Dedifferentiated amniotic fluid mesenchymal stem cell (primary cell): Measurements from ENCODE around the gene RFFL.
"Not testable (repeated sequence)": the region's sequence is repeated elsewhere in the genome, so short reads cannot be mapped to it uniquely, and the experiment has no call there.

Experiments used
- DNase-seq: peaks from one replicate; pipeline ENCODE4 v3.0.0-alpha.2; 2016; ENCODE audit errors: extremely low spot score

RFFL gene

DNA sequence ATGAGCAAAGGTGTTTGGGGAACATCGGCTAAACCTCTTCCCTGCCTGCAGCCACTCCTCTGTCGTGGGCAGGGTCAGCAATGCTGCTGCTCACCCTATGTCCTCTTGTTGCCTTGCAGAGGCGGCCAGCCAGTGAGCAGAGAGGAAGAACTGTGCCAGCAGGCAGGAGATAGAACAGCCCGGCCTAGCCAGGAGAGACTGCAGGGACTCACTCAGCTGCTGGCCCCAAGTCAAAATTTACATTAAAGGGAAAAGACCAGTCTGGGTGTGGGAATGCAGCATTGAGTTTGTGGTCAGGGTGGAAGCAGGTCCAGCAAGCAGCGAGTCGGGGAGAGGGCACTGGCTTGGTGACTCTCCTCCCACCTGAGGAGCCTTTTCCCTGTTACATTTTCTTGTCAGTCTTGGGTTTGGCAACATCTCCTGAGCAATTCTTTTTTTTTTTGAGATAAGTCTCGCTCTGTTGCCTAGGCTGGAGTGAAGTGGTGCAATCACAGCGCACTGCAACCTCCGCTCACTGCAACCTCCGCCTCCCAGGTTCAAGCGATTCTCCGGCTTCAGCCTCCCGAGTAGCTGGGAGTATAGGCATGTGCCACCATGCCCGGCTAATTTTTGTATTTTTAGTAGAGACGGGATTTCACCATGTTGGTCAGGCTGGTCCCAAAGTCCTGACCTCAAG, 60.5 kb downstream of the RFFL start:
- no peak for DNase-seq

DNA sequence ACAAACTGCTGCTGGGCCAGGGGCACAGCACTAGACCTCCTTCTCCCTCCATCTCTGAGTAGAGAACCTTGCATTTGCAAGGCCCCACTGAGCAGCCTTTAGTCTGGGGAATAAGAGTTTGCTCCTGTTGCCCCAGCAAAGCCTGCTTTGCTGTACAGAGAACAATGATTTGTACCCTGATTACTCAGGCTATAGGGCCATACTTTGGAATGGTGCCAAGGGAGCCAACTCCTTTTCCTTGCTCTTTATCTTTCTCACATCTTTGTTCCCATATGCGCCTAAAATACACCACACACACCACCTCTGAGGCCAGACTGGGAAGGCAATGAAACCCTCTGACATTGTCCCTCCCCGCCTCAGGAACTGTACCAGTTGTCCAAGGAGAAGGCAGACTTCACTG, 62.0 kb downstream of the RFFL start:
- DNase-seq, result no peak

DNA sequence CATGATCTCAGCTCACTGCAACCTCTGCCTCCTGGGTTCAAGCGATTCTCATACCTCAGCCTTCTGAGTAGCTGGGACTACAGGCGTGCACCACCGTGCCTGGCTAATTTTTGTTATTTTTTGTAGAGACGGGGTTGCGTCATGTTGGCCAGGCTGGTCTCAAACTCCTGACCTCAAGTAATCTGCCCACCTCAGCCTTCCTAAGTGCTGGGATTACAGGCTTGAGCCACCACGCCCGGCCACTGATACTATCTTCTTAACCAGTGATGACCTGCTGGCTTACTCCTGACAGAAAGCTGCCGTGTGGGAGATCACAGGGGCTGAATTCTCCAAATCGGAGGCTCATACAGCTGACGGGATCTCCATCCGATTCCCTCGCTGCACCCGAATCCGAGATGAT, 62.5 kb downstream of the RFFL start:
- DNase-seq, result not testable (repeated sequence)

DNA sequence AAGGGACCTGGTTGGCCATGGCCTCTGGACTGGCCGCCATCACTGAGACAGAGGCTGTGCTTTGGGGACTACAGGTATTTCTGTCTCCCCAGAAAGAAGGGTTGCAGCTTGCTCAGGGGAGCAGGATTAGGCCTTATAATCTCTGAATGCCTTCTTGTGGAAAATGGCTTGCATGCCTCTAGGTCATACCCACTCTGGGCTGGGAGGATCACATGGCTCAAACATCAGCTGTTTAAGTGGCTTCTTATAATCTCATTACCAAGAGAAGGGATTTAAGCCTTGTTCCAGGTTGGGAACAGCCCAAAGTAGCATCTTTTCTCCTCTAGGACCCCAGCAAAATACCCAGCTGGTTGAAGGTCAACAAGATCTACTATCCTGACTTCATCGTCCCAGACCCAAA, 64.1 kb downstream of the RFFL start:
- DNase-seq, result no peak

DNA sequence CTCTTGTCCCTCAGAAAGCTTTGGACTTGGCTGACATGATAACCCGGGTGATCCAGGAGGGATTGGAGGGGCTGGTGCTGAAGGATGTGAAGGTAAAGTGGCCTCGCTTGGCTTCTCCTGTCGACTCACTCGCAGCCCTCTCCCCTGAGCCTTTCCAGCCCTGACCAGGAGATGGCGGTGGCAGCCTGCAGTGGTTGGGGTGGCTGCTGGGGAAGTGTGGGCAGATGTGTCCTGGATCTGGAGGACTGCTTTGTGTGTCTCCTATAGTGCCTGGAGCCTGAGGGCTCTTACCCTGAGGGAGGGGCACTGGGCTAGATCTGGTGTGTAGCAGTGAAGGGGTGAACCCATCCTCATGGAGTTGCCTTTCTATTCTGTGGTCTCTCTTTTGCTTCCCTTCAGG, 65.3 kb downstream of the RFFL start:
- DNase-seq, result no peak

DNA sequence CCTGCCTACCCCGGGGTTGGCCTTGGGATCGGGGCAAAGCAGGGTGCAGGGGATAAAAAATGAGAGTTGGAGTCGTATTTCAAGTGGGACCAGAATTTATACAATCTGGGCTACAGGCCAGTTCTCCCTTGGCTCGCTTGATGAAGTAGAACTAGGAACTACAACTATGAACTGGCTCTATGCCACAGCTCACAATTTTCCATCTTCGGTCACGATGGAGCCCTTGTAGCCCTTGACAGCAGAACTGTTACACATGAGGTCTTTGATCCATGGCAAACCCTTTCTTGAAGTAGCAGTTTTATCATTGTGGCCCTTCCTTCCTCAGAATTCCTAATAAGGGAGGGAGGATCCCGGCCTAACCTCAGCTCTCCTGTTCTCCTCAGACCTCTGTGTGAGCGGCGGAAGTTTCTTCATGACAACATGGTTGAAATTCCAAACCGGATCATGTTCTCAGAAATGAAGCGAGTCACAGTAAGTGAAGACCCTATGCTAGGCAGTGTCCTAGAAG, 66.1 kb downstream of the RFFL start:
- peak; percentile 90 for DNase-seq

DNA sequence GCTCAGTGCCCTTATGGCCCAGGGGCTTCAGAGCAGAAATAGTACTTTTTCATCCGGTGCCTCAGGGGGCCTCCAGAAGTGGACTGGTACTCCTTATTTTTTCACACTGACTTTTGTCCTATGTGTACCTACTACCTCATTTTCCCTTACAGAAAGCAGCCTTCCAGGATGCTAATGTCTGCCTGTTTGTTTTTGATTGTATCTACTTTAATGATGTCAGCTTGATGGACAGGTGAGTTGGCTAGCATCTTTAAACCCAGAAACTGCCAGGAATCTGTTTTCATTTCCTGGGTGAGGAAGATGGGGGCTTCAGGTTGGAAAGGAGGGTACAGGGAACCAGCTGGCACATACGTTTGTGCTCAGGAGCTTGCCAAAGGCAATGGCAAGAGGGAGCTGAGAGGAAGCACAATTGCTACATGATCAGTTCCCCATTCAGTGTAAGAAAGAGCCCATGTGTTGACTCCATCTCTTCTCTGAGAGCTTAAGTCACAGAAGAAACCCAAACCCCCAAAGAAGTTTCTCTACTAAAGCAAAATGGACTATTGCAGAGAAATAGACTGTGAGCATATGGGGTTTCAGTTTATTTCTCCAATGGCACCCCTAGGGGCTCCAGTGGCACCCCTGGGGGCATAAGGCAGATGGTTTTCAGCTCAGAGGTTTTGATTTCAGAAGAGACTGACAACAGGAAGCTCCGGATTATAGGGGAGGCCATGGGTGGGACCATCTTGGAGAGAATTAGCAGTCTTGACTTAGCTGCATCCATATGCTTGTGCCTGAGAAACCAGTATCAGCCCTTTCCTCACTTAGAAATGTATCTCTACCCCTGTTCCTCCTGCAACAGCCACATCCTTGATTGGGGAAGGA, 66.9 kb downstream of the RFFL start:
- DNase-seq, result no peak

DNA sequence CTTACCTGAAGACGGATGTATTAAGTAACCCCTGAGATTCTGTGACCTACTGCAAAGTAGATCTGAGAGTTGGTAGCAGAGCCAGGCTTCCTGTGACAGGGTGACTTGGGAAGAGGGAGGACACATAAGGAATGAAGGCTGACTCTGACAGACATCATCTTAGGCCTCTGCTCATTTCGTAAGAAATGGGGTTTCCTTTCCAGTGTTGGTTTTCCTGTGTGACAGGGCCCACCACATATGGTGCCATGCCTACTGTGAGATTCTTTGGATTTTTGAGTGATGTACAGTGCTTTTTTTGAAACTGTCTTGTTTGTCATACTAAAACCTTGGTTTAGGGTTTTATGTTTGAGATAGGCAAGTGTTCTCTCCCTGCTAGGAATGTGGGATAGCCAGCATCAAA, 70.5 kb downstream of the RFFL start:
- no peak for DNase-seq

DNA sequence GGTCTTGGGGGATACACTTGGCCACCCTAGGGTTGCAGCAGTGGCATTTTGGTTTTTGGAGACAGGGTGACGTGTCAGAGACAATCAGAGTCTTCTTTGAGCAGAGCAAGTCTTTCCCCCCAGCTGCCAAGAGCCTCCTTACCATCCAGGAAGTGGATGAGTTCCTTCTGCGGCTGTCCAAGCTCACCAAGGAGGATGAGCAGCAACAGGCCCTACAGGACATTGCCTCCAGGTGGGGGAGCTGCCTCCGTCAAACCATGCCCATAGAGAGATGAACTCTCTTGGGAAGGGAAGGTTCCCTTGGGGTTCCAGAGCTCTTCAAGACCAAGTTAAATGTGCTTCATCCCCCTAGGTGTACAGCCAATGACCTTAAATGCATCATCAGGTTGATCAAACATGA, 71.9 kb downstream of the RFFL start:
- no peak for DNase-seq

DNA sequence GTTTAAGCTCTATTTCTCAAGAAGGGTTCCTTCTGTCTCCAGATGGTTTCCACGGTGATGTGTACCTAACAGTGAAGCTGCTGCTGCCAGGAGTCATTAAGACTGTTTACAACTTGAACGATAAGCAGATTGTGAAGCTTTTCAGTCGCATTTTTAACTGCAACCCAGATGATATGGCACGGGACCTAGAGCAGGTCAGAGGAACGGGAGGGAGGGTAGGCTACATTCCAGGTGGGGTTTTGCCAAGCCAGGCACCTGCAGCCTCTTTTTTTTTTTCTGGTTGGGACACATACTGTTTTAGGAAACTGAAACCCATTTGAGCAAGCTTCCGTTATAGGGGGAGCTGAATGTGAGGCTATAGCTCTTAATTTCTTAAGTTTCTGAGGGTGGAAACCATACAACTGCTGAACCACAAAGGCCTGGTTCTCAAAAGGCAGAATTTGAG, 72.6 kb downstream of the RFFL start:
- DNase-seq, result no peak

DNA sequence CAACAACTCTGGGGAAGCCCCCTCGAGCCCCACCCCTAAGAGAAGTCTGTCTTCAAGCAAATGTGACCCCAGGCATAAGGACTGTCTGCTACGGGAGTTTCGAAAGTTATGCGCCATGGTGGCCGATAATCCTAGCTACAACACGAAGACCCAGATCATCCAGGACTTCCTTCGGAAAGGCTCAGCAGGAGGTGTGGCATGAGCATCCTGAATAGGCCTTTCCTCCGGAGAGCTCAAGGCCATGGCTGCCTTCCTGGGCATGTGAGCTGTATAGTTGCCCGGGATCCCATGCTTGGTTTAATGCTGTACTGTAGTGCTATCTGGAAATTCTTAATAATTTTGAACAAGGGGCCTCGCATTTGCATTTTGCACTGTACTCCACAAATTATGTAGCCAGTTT, 74.0 kb downstream of the RFFL start:
- DNase-seq, result no peak

DNA sequence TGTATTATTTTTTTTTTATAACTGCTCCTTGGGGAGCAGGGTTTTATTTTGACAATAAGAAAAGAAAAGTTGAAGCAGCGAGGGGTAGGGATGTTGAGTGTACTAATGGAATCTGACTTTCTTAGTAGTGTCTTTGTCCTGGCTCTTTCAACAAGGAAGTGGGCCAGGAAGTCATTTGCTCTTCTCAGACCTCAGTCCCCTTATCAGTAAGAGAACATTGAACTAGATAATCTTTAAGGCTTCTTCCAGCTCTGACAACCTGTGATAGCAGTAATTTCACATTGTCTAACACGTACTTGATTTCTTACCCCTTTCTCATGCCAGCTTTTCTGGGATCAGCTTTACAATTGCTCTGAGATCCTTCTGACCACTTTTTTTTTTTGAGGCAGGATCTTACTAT, 74.9 kb downstream of the RFFL start:
- no peak for DNase-seq

DNA sequence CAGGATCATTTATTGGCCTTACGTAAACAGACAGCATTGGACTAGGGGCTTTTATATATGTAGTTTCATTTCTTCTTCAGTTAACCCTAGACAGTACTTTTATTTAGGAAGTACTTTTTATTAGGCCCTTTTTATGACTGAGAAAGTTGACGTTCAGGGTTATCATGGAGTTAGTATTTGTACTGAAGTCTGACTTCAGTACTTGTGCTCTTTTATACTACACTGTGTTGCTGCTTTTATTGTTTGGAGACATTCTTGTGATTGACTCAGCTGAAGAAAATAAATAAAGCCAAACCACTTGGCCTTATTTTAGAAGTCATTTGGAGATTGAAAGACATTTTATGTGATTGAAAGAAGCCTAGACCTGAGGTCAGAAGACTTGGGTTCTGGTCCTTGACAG, 76.3 kb downstream of the RFFL start:
- no peak for DNase-seq

DNA sequence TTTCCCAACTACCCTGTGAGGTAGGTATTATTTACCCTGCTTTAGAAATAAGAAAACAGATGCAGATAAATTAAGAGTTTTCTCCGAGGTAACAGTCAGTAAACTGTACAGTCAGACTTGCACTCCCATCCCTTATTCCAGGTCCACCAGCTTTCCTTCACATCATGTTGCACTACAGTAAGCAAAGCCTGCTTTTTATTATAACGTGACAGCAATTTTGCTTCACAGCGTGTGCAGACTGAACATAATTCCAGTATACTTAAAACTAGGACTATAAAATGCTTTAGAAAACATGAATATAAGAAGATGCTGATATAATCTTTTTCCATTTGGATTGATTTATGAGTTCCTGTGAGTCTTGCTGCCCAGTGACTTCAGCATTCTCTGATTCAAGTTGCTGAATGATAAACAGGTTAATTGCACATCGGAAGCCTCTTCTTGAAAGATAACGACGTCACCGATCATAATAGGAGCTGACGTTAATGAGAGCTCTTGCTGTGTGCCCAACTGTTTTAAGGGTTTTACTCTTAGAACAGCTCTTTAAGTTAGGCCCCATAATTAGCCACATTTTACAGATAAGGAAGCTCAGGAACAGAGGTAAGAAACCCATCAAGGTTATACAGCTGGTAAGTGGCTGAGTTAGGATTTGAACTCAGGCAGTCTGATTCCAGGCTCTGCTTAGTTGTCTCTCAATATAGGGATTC, 81.8 kb downstream of the RFFL start:
- DNase-seq, result no peak

DNA sequence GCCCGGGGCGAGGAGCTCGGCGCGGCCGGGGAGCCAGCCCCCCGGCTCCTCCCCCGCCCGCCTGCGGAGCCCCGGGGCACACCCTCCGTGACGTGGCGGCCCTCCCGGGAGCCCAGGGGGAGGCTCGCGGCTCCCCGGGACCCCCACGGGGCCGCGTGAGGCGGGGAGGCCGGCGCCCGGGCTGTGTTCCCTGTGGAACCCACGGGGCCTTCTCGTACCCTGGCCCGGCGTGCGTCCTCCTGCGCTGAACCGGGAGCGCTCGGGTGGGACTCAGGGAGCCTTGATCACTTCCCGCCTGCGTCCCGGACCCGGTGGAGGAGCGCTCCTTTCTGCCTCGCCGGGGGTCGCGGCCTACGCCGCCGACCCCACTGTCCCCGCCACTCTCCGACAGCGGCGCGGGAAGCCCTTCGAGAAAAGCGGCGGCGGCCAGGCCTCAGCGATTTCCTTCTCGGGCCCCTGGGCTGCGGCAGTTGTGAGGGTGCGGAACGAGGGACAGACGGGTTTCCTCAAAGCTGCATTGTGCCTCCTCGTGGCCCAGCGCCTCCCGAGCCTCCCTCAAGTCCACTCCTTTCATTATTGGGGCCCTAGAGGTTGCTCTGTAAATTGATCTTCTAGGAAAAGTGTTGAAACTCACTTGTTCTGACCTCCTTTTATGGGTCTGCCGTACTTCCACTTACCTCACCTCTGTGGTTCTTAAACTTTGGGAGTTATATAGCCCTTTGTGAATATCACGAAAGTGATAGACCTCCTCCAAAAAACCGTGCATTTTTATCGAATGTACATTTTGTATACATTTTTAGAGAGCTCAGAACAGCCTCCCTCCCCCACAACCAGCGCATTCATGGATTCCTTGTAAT, 82.6 kb downstream of the RFFL start:
- peak; percentile 76 for DNase-seq

DNA sequence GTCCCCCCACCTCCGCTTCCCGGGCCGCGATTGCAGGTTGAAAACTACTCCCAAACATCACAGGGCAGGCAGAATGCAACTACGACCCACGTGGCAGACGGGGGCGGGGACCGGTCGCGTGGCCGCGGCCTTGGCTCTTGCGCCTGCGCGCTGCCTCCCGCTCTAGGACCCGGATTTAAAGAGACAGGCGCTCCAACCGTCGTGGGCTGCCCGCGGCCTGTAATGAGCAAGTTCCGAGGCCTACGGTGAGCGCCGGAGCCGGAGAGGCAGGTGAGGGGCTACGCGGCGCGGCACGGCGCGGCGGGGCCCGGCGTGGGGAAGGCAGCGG, 83.2 kb downstream of the RFFL start, which contains the start of gene LIG3:
Gene LIG3 (plus strand): TSS at position 160 of the 328 bp plus-strand sequence. CDS start 2,494 bp downstream, outside the sequence.
- peak; percentile 92 for DNase-seq

DNA sequence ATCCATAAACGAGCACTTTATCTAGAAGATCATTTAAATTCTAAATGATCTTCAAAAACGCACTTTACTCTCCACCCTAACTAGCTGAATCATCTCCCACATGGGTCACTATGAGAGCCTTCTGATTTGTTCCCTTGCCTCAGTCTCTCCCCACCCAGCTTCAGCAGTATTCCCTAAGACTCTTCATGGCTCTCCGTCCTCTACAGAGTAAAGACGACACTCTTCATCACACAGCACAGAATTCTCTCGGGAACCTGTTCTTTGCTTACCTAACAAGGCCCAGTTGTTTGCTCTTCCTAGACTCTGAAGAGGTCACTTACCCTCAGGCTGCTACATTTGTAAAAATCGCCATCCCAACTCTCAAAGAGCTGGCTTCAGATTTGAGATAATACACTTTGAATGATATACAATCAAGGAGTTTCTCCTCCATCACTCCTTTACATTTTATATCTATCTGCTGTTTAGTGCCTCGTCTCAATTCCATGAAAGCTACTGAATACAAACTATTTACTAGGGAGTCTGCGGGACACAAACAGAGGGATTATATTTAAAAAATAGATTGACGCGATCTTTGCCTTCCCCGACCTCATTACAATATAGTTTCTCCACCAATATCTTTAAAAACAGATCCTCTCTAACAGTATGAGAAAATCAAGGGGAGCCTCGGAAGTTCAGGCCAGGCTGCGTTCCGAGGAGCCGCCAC, 83.7 kb downstream of the RFFL start:
- DNase-seq, result no peak

DNA sequence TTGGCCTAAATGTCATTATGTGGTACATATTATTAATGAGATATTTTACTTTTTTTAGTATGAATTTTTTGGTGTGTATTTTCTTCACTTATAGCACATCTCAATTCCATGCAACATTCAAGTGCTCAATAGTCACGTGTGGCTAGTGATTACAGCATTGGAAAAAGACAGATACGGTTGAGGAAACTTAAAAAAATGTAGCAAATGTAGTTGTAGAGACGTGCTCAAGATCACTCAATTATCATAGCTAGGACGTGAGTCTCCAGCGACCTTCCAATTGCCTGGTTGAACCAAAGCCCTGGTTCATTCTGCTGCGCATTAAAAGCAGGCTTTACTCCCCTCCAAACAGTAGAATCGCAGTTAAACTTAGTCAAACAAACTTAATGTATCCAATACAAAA, 84.4 kb downstream of the RFFL start:
- DNase-seq, result no peak

DNA sequence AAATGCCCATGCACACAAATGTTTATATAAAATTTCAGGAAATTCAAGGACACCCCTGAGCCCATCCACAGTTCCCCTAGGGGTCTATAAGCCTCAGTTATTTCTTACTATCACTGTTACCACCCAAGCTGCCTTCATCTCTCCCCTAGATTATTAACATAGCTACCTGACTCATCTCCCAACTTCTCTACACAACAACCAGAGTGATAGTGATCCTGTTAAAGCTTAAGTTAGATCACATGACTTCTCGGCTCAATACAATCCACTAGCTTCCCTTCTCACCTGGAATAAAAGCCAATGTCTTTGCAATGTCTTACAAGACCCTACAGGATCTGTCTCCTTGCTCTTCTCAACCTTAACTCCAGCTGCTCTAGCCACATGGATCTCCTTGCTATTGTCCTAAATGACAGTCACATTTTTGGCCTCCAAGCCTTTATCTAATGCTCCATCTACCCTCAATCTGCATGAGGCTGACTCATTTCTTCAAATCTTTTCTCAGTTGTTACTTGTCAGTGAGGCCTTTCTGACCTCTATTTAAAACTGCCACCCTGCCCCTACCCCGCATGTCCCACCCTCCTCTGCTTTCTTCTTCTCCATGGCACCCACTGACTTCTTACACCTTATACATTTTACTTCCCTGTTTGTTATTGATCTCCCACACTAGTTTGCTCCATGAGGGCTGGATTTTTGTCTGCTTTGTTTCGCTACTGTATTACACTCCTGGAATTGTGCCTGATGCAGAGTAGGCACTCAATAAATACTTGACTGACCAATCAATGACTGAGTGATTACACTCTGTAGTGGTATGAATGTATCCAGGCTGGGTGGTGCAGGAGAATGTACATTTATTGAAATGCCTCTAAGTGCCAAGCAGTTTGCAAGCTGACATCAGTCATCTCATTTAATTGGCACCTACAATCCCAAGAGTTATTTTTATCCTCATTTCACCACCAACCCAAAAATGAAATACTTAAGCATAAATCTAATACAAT, 88.4 kb downstream of the RFFL start:
- DNase-seq, result no peak

DNA sequence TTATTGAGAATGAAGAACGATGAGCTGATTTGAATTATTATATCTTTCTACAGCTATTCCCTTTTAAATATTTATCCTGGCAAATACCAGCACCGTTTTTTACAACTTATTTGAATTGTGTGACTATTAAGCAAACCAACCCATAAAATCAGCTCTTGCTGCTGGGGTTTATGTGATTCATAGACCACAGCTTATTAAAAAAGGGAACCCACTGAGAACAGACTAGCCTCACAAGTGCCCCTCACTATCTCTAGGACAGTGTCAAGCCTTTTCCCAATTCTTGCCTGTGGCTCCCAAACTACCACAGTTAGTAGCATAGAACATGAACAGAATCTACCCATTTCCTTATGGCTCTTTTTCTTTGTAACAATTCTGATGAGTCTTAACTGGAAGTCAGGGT, 89.3 kb downstream of the RFFL start:
- DNase-seq, result no peak
